ENCODE measurements around the gene OTX1. TPM values are rescaled to one million over a fixed set of nuclear protein-coding genes. Genes with fewer than 3 reads are reported as not detected.

Gene OTX1
- total RNA-seq, 2 donors from 2014 or later, result not detected

DNA sequence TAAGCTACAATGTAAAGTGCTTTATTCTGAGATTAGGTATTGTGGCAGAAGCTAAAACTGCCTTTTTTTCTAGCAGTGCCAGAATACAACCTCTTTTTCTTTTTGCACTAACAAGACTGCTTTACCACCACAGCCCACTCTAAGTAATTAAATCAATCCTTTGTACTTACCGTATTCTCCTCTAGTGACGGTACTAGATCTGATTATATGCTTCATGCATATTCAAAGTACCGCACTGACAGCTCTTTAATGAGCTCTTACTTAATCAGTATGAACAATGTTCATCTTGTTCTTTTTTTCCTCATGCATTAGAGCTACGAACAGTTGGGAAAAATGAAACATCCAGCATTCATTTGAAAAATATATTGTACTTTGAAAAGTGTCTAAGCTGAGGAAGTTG is 16.1 kb upstream of the OTX1 start:
- H3K36me3 Mint-ChIP-seq (ENCODE audit: low read depth), result peaks cover 2% of the 10 kb centered on the region
- H3K27me3 Mint-ChIP-seq, result peaks cover 7% of the 10 kb centered on the region
- ATAC-seq, result no peak
- peaks cover 2% of the 10 kb centered on the region for H3K4me1 Mint-ChIP-seq
- H3K9me3 ChIP-seq (ENCODE audit: control insufficient read depth, low read length, poor library complexity, severe bottlenecking), result no peaks in the 10 kb centered on the region
- no peak overlapping the region for H3K27ac Mint-ChIP-seq
- no peak overlapping the region for H3K4me3 Mint-ChIP-seq
- DNase-seq, result no peak

GRCh38 chr2:63035169-63035568 is 15.5 kb upstream of the OTX1 start:
- ATAC-seq, result no peak
- H3K27me3 Mint-ChIP-seq, result peaks cover 7% of the 10 kb centered on the region
- peaks cover 2% of the 10 kb centered on the region for H3K36me3 Mint-ChIP-seq (ENCODE audit: low read depth)
- no peaks in the 10 kb centered on the region for H3K9me3 ChIP-seq (ENCODE audit: control insufficient read depth, low read length, poor library complexity, severe bottlenecking)
- H3K4me3 Mint-ChIP-seq, result no peak overlapping the region
- no peak for DNase-seq
- H3K4me1 Mint-ChIP-seq, result peaks cover 2% of the 10 kb centered on the region
- no peak overlapping the region for H3K27ac Mint-ChIP-seq

GRCh38 chr2:63035660-63036059 is 15.0 kb upstream of the OTX1 start:
- Mint-ChIP-seq H3K27ac (no peak overlapping the region), H3K36me3 (ENCODE audit: low read depth) (peaks cover 2% of the 10 kb centered on the region), H3K4me3 (no peak overlapping the region)

DNA sequence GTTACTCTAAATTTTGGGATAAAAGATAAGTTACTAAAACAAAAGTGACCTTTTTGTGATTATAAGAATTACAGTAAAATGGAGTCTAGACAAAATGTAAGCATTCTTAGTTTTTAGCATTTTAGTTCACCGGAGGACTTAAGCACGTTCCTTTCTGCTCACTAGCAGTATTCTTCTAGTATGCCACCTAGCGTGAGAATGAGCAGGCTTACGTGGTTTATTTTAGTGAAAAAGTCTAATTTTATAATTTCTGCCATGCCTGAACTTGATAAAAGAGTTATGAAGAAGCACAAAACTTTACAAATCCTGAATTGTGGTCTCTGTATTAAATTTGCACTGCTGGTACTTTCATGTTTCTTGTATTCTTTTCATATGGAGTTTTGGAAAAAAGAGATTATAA is 12.6 kb upstream of the OTX1 start:
- DNase-seq (no peak), ATAC-seq (no peak)
- peaks cover 11% of the 10 kb centered on the region for H3K27me3 Mint-ChIP-seq
- no peak overlapping the region for H3K4me3 Mint-ChIP-seq
- H3K27ac Mint-ChIP-seq, result no peak overlapping the region
- peaks cover 2% of the 10 kb centered on the region for H3K4me1 Mint-ChIP-seq
- no peaks in the 10 kb centered on the region for H3K9me3 ChIP-seq (ENCODE audit: control insufficient read depth, low read length, poor library complexity, severe bottlenecking)
- peaks cover 2% of the 10 kb centered on the region for H3K36me3 Mint-ChIP-seq (ENCODE audit: low read depth)

More at GRCh38 chr2:63035660-63036059, 15.0 kb upstream of the OTX1 start:
- peaks cover 2% of the 10 kb centered on the region for H3K4me1 Mint-ChIP-seq
- peaks cover 7% of the 10 kb centered on the region for H3K27me3 Mint-ChIP-seq
- H3K9me3 ChIP-seq (ENCODE audit: control insufficient read depth, low read length, poor library complexity, severe bottlenecking), result no peaks in the 10 kb centered on the region
- no peak for ATAC-seq
- no peak for DNase-seq

DNA sequence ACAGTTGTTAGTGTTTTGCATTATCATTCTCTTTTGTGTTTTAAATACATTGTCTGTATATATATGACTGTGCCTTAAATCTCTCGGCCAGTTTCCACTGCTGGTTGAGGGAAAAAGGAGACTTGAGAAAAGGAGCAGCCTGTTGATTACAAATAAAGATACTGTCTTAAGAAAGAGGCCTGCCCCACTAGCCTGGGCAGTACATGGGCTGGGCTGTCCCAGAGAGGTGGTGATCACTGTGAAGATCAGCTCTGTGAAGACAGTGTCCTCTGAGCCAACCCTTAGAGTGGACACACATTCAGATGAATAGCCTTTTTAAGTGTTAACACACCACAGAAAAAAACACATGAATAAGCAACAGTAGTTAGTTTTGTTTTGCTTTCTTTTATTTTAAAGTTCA is 10.0 kb upstream of the OTX1 start:
- no peak for DNase-seq
- peaks cover 4% of the 10 kb centered on the region for H3K36me3 Mint-ChIP-seq (ENCODE audit: low read depth)
- no peak for ATAC-seq
- H3K27me3 Mint-ChIP-seq, result peaks cover 33% of the 10 kb centered on the region
- H3K9me3 ChIP-seq (ENCODE audit: control insufficient read depth, low read length, poor library complexity, severe bottlenecking), result no peaks in the 10 kb centered on the region
- peaks cover 2% of the 10 kb centered on the region for H3K4me1 Mint-ChIP-seq
- H3K4me3 Mint-ChIP-seq, result no peak overlapping the region
- no peak overlapping the region for H3K27ac Mint-ChIP-seq

GRCh38 chr2:63041592-63041991 is 9.0 kb upstream of the OTX1 start:
- ATAC-seq (no peak), DNase-seq (no peak)
- Mint-ChIP-seq H3K36me3 (ENCODE audit: low read depth) (peaks cover 4% of the 10 kb centered on the region), H3K27me3 (peaks cover 43% of the 10 kb centered on the region), H3K4me1 (peaks cover 4% of the 10 kb centered on the region), H3K27ac (no peak overlapping the region), H3K4me3 (no peak overlapping the region)
- no peaks in the 10 kb centered on the region for H3K9me3 ChIP-seq (ENCODE audit: control insufficient read depth, low read length, poor library complexity, severe bottlenecking)

DNA sequence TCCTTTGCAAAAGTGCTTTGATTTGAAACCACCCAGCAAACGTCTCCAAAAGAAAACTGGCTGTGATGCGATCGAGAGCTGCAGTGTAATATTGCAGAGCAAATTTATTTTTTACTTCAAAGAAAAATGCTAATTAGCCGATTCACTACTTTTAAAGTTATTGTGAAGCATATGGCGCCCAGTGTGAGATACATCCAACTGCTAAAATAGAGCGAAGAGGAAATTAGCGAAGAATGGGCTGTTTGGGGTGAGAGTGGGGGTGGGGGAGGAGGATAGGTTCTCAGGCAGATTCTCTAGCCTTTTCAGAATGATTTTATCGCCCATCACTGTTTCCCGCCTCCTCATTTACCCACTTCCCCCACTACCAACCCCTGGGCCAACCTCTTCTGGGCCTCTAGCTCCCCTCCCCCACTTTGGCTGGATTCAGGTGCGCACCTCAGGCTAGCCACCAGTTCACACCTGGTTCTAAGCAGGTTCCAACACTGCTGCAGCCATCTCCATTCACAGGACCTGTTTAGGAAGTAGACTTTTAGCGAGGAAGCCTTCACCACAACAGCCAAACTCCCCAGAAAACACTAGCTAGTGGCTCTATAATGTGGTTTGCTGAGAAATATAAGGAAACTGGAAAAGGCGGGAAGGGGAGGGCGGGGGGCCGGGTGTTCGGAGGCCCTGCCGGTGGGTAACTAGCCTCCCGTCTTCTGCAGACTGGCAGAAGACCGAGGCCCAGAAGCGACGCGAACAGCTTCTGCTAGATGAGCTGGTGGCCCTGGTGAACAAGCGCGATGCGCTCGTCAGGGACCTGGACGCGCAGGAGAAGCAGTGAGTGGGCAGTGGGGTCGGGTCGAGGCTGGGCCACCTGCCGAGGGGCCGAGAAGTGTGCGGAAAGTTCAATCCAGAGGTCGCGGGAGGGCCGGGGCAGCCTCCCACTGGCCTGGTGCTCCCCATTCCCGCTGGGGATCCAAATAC is 6.0 kb upstream of the OTX1 start:
- DNase-seq, result no peak

DNA sequence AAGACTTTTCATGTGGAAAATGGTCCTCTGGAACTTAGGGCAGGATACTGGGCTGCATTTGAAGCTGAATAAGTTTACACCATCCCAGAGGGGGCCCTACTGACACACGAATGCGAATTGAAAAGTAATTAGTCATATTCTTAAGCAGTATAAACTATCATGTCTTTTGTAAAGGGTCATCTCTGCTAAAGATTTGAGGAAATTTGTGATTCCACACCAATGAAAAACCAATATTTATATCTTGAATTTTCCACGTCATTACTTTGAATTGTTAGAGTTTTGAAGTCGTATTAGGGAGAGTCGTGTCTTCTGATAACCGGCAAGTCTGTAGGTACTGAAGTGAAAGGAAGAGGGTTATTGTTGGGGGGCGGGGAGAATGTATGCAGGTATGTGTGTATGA is 4.1 kb upstream of the OTX1 start:
- peaks cover 28% of the 10 kb centered on the region for H3K4me1 Mint-ChIP-seq
- ATAC-seq, result no peak
- peak overlapping the region; percentile 61 for H3K4me3 Mint-ChIP-seq
- peaks cover 9% of the 10 kb centered on the region for H3K36me3 Mint-ChIP-seq (ENCODE audit: low read depth)
- H3K27me3 Mint-ChIP-seq, result peaks cover 74% of the 10 kb centered on the region
- no peak for DNase-seq
- no peak overlapping the region for H3K27ac Mint-ChIP-seq
- H3K9me3 ChIP-seq (ENCODE audit: control insufficient read depth, low read length, poor library complexity, severe bottlenecking), result no peaks in the 10 kb centered on the region

More for the DNA sequence above, 6.0 kb upstream of the OTX1 start:
- no peaks in the 10 kb centered on the region for H3K9me3 ChIP-seq (ENCODE audit: control insufficient read depth, low read length, poor library complexity, severe bottlenecking)
- ATAC-seq, result no peak
- Mint-ChIP-seq H3K4me1 (peaks cover 19% of the 10 kb centered on the region), H3K27ac (no peak overlapping the region), H3K4me3 (no peak overlapping the region), H3K36me3 (ENCODE audit: low read depth) (peaks cover 5% of the 10 kb centered on the region), H3K27me3 (peaks cover 63% of the 10 kb centered on the region)

- no peak overlapping the region for H3K27ac Mint-ChIP-seq
- peaks cover 9% of the 10 kb centered on the region for H3K36me3 Mint-ChIP-seq (ENCODE audit: low read depth)
- ATAC-seq (no peak), DNase-seq (no peak)
- peaks cover 28% of the 10 kb centered on the region for H3K4me1 Mint-ChIP-seq
- peaks cover 72% of the 10 kb centered on the region for H3K27me3 Mint-ChIP-seq
- H3K4me3 Mint-ChIP-seq, result peak overlapping the region; percentile 28
- no peaks in the 10 kb centered on the region for H3K9me3 ChIP-seq (ENCODE audit: control insufficient read depth, low read length, poor library complexity, severe bottlenecking)
Observed at GRCh38 chr2:63046961-63047320, 3.7 kb upstream of the OTX1 start.

GRCh38 chr2:63047321-63048279 is 3.0 kb upstream of the OTX1 start:
- no peaks in the 10 kb centered on the region for H3K9me3 ChIP-seq (ENCODE audit: control insufficient read depth, low read length, poor library complexity, severe bottlenecking)
- Mint-ChIP-seq H3K4me1 (peaks cover 31% of the 10 kb centered on the region), H3K36me3 (ENCODE audit: low read depth) (peaks cover 9% of the 10 kb centered on the region), H3K4me3 (peak overlapping the region; percentile 80), H3K27ac (no peak overlapping the region), H3K27me3 (peaks cover 79% of the 10 kb centered on the region)
- DNase-seq (no peak), ATAC-seq (no peak)

DNA sequence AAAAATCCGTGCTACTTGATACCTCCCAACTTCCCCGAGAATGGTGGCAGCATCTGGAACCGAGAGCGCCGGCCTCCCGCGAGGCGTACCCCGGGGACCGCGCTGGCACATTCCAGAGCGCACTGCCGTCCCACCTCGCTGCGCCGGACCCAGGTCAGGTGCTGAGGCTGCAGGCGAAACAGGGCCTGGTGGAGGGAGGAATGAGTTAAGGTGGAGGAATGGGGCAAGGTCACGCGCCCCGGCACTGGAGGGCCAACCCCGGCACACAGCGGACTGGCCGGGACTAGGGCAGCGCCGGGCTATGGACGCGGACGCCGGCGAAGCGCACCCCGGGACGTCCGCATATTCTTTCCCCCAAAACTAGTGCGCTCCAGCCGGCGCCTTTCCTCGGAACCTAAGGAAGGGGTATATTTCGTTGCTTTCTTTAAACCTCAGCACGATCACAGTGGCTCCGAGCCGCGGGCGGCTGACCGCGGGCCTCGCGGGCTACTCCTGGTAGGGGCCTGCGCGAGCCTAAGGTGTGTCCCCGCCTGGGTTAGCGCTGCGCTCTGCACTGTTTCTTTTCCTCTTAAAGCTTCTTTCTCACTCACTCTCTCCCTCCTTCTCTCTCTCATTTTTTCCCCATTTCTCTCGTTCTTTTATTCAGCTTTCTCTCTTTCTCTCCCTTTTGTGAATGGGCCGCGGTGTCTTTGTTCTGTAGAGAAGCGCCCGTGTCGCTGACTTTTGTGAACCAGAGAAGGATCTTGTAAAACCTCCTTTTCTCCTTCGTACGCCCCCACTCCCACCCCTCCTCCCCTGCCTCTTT is 2.1 kb upstream of the OTX1 start:
- peaks cover 9% of the 10 kb centered on the region for H3K36me3 Mint-ChIP-seq (ENCODE audit: low read depth)
- H3K4me3 Mint-ChIP-seq, result peak overlapping the region; percentile 95
- peak overlapping the region; percentile 19 for H3K27ac Mint-ChIP-seq
- ATAC-seq (no peak), DNase-seq (no peak)
- peaks cover 34% of the 10 kb centered on the region for H3K4me1 Mint-ChIP-seq
- H3K9me3 ChIP-seq (ENCODE audit: control insufficient read depth, low read length, poor library complexity, severe bottlenecking), result no peaks in the 10 kb centered on the region
- peaks cover 86% of the 10 kb centered on the region for H3K27me3 Mint-ChIP-seq

- H3K9me3 ChIP-seq (ENCODE audit: control insufficient read depth, low read length, poor library complexity, severe bottlenecking), result no peaks in the 10 kb centered on the region
- no peak for ATAC-seq
- Mint-ChIP-seq H3K4me1 (peaks cover 38% of the 10 kb centered on the region), H3K36me3 (ENCODE audit: low read depth) (peaks cover 9% of the 10 kb centered on the region), H3K4me3 (peak overlapping the region; percentile 95), H3K27me3 (peaks cover 86% of the 10 kb centered on the region), H3K27ac (peak overlapping the region; percentile 67)
- DNase-seq, result no peak
Observed at GRCh38 chr2:63049211-63049969, 1.2 kb upstream of the OTX1 start.
